ENCODE data around the gene CCN5. TPM values are rescaled to one million over a fixed set of nuclear protein-coding genes. Genes with fewer than 3 reads are reported as not detected.

CCN5 gene
- total RNA-seq, 1 donor: 520 TPM

DNA sequence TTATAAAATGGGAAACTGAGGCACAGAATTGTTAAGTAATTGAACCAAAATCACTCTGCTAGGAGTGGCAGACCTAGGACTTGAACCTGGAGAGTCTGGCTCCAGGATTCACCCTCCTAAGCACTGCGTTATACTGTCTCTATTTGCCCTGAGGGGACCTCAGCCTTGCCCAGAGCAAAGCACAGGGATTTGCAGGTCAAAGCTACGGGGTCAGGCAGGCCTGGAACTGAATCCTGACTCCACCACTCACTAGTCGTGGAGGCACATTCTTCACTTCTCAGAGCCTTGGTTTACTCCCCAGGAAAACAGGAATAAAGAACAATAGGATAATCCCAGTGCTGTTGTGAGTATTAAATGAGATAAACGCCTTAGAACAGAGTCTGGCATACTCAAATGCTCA, 49.9 kb downstream of the CCN5 start:
- no peaks in the 10 kb centered on the region for H4K20me1 ChIP-seq (ENCODE audit: insufficient read depth, low read length)
- H3K4me1 ChIP-seq (ENCODE audit: insufficient read depth, low read length): no peaks in the 10 kb centered on the region
- no peaks in the 10 kb centered on the region for H3K79me2 ChIP-seq (ENCODE audit: insufficient read depth, low read length)
- no peak overlapping the region for H3K27ac ChIP-seq (ENCODE audit: low read depth, low read length)
- no peak overlapping the region for H3K4me2 ChIP-seq (ENCODE audit: insufficient read depth, low read length)
- DNase-seq (ENCODE audit: insufficient read length, low spot score, missing footprints): no peak
- TF ChIP-seq, protein P1, sequence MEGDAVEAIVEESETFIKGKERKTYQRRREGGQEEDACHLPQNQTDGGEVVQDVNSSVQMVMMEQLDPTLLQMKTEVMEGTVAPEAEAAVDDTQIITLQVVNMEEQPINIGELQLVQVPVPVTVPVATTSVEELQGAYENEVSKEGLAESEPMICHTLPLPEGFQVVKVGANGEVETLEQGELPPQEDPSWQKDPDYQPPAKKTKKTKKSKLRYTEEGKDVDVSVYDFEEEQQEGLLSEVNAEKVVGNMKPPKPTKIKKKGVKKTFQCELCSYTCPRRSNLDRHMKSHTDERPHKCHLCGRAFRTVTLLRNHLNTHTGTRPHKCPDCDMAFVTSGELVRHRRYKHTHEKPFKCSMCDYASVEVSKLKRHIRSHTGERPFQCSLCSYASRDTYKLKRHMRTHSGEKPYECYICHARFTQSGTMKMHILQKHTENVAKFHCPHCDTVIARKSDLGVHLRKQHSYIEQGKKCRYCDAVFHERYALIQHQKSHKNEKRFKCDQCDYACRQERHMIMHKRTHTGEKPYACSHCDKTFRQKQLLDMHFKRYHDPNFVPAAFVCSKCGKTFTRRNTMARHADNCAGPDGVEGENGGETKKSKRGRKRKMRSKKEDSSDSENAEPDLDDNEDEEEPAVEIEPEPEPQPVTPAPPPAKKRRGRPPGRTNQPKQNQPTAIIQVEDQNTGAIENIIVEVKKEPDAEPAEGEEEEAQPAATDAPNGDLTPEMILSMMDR (IDR thresholded peaks at IDR 0.05; ENCODE audit: extremely low read depth, low read depth, low read length): no peak
- H3K36me3 ChIP-seq (ENCODE audit: insufficient read depth, low read length): no peaks in the 10 kb centered on the region
- no peak overlapping the region for H2AFZ ChIP-seq (ENCODE audit: low read length)
- peaks cover 39% of the 10 kb centered on the region for H3K27me3 ChIP-seq (ENCODE audit: insufficient read depth, low read length)
- H3K9me3 ChIP-seq (ENCODE audit: low read depth, low read length): no peaks in the 10 kb centered on the region
- H3K4me3 ChIP-seq (ENCODE audit: insufficient read depth, low read length): no peak overlapping the region

DNA sequence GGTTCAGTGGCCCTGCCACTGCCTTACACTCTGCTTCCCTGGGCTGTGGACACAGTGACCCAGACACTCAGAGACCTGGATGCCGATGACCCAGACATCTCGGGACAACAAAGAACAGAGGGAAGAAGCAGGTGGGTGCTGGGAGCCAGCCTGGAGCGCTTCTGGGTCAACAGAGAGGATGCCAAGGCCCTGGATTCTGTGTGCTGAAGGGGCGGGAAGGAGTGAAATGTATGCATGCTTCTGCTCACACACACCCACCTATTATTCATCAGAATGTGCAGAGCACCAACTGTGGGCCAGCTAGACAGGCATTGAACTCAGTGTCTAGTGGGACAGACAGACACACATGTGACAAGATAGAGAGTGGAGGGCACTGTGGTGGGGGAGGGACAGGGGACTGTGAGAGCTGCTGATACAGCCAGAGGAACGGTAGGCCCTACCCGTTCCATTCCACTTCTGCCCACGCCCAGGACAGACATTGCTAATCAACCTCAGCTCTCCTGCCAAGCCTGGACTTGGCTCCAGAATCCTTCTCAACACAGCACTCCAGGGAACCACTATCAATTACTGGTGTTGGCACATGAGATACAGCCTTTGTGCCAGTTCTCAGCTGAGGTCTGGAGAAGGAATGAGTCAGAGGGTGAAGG, 50.7 kb downstream of the CCN5 start:
- Histone ChIP-seq H3K4me3 (ENCODE audit: insufficient read depth, low read length) (no peak overlapping the region), H3K79me2 (ENCODE audit: insufficient read depth, low read length) (no peaks in the 10 kb centered on the region), H3K27me3 (ENCODE audit: insufficient read depth, low read length) (peaks cover 40% of the 10 kb centered on the region), H3K4me1 (ENCODE audit: insufficient read depth, low read length) (no peaks in the 10 kb centered on the region), H2AFZ (ENCODE audit: low read length) (no peak overlapping the region), H4K20me1 (ENCODE audit: insufficient read depth, low read length) (no peaks in the 10 kb centered on the region), H3K4me2 (ENCODE audit: insufficient read depth, low read length) (no peak overlapping the region), H3K36me3 (ENCODE audit: insufficient read depth, low read length) (no peaks in the 10 kb centered on the region), H3K9me3 (ENCODE audit: low read depth, low read length) (no peaks in the 10 kb centered on the region), H3K27ac (ENCODE audit: low read depth, low read length) (no peak overlapping the region)
- no peak for DNase-seq (ENCODE audit: insufficient read length, low spot score, missing footprints)
- TF ChIP-seq, protein P1 (IDR thresholded peaks at IDR 0.05; ENCODE audit: extremely low read depth, low read depth, low read length): no peak

DNA sequence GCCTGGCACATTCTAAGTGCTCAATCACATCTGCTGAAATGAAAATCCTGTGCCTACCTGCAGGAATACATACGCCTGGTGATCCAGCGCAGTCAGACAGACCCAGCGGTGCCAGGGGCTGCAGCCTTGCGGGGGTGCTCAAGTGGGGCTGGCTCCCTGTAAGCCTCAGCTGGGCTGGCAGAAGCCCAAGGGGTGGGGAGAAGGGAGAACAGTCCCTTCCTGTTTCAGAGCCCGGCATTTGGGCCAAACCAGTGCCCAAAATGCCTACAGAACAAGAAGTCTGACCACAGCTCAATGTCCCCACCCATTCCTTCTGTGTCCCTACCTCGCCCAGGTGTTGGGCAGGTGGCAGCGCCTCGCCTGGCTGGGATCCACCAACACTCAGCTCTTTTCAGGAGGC, 53.1 kb downstream of the CCN5 start:
- no peaks in the 10 kb centered on the region for H3K4me1 ChIP-seq (ENCODE audit: insufficient read depth, low read length)
- H3K27me3 ChIP-seq (ENCODE audit: insufficient read depth, low read length): peaks cover 36% of the 10 kb centered on the region

DNA sequence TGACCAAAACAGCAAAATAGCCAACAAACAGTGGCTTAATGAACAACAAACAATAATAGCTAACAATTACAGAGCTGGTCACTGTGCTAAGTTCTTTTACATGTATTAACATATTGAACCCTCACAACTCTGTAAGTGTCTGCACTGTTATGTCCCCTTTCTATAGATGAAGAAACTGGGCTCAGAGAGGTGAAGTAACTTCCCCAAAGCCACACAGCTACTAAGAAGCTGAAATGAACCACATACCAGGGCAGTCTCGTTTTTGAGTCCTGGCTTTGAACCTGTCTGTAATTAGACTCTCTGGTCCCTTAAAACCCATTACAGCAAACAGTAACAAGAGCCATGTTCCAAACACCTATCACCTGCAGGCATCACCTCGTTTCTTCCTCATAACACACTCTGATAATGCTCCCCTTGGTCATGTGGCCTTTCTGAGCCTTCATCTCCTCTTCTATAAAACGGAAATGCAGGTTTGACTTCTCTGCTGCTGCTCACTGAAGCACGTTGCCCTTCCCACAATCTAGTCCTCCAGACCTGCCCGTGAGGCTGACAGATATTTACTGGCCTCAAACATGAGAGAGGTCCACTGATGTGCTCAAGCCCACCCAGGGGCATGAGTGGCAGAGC, 53.8 kb downstream of the CCN5 start:
- no peaks in the 10 kb centered on the region for H3K4me1 ChIP-seq (ENCODE audit: insufficient read depth, low read length)
- H3K9me3 ChIP-seq (ENCODE audit: low read depth, low read length): no peaks in the 10 kb centered on the region
- no peaks in the 10 kb centered on the region for H4K20me1 ChIP-seq (ENCODE audit: insufficient read depth, low read length)
- no peaks in the 10 kb centered on the region for H3K36me3 ChIP-seq (ENCODE audit: insufficient read depth, low read length)
- H3K79me2 ChIP-seq (ENCODE audit: insufficient read depth, low read length): no peaks in the 10 kb centered on the region
- H3K27me3 ChIP-seq (ENCODE audit: insufficient read depth, low read length): peaks cover 36% of the 10 kb centered on the region
- no peak overlapping the region for H3K4me2 ChIP-seq (ENCODE audit: insufficient read depth, low read length)
- H3K27ac ChIP-seq (ENCODE audit: low read depth, low read length): no peak overlapping the region
- TF ChIP-seq, protein P1 (IDR thresholded peaks at IDR 0.05; ENCODE audit: extremely low read depth, low read depth, low read length): no peak
- H2AFZ ChIP-seq (ENCODE audit: low read length): no peak overlapping the region
- no peak for DNase-seq (ENCODE audit: insufficient read length, low spot score, missing footprints)
- no peak overlapping the region for H3K4me3 ChIP-seq (ENCODE audit: insufficient read depth, low read length)

More for the DNA sequence above, 53.1 kb downstream of the CCN5 start:
- Histone ChIP-seq H3K4me3 (ENCODE audit: insufficient read depth, low read length) (no peak overlapping the region), H3K36me3 (ENCODE audit: insufficient read depth, low read length) (no peaks in the 10 kb centered on the region), H3K79me2 (ENCODE audit: insufficient read depth, low read length) (no peaks in the 10 kb centered on the region), H3K27ac (ENCODE audit: low read depth, low read length) (no peak overlapping the region), H3K4me2 (ENCODE audit: insufficient read depth, low read length) (no peak overlapping the region), H4K20me1 (ENCODE audit: insufficient read depth, low read length) (no peaks in the 10 kb centered on the region), H3K9me3 (ENCODE audit: low read depth, low read length) (no peaks in the 10 kb centered on the region), H2AFZ (ENCODE audit: low read length) (no peak overlapping the region)
- no peak for DNase-seq (ENCODE audit: insufficient read length, low spot score, missing footprints)
- TF ChIP-seq, protein P1 (IDR thresholded peaks at IDR 0.05; ENCODE audit: extremely low read depth, low read depth, low read length): no peak
